Mesenchymal stem cell (in vitro differentiated cells and primary cell): Measurements from ENCODE around the gene CREBL2.

ENCODE experiments used
- DNase-seq: peaks from one replicate; pipeline ENCODE4 v3.0.0-alpha.2; 2013
- H2AFZ ChIP-seq: one replicate; pipeline ENCODE4 v1.6.1; 2013; ENCODE audit warnings: low read depth, mild to moderate bottlenecking, control low read depth, inconsistent platforms, low read length, moderate library complexity
- H2AK5ac ChIP-seq: 2 replicates; pipeline ENCODE4 v1.6.1; 2013; ENCODE audit warnings: low read length, moderate library complexity, mild to moderate bottlenecking, inconsistent platforms; ENCODE audit not compliant: severe bottlenecking
- H2BK120ac ChIP-seq: one replicate; pipeline ENCODE4 v1.6.1; 2013; ENCODE audit warnings: low read depth, mild to moderate bottlenecking, inconsistent platforms, low read length, moderate library complexity
- H2BK12ac ChIP-seq, 2 experiments: one replicate each; pipeline ENCODE4 v1.6.1; 2013; ENCODE audit warnings: inconsistent platforms in 2 of 2, low read length in 2 of 2, mild to moderate bottlenecking in 2 of 2, moderate library complexity in 2 of 2, control low read depth in 1 of 2
- H2BK15ac ChIP-seq: one replicate; pipeline ENCODE4 v1.6.1; 2013; ENCODE audit warnings: mild to moderate bottlenecking, low read depth, inconsistent platforms; ENCODE audit not compliant: poor library complexity, severe bottlenecking
- H2BK5ac ChIP-seq: 2 replicates; pipeline ENCODE4 v1.6.1; 2013; ENCODE audit warnings: low read depth, mild to moderate bottlenecking, low read length, control low read depth, inconsistent platforms; ENCODE audit not compliant: poor library complexity, severe bottlenecking
- H3K14ac ChIP-seq, 2 experiments: one replicate each; pipeline ENCODE4 v1.6.1; 2013; ENCODE audit warnings: inconsistent platforms in 2 of 2, low read length in 2 of 2, control low read depth in 1 of 2, mild to moderate bottlenecking in 1 of 2, moderate library complexity in 1 of 2
- H3K18ac ChIP-seq, 2 experiments: one replicate each; pipeline ENCODE4 v1.6.1; 2013; ENCODE audit warnings: inconsistent platforms in 2 of 2, low read length in 2 of 2, control low read depth in 1 of 2, low read depth in 1 of 2, mild to moderate bottlenecking in 1 of 2
- H3K23ac ChIP-seq, 2 experiments: one replicate each; pipeline ENCODE4 v1.6.1; 2013; ENCODE audit warnings: inconsistent platforms in 2 of 2, low read length in 2 of 2, mild to moderate bottlenecking in 2 of 2, moderate library complexity in 2 of 2, control low read depth in 1 of 2
- H3K27ac ChIP-seq: 2 replicates; pipeline ENCODE4 v1.5.1; 2013; ENCODE audit warnings: mild to moderate bottlenecking, moderate library complexity, low read length, control low read depth, inconsistent platforms; ENCODE audit not compliant: poor library complexity, severe bottlenecking
- H3K27me3 ChIP-seq, 2 experiments: 2 replicates each; pipeline versions ENCODE4 v1.6.1 to v1.7.0; 2013; ENCODE audit warnings: low read length in 2 of 2, mild to moderate bottlenecking in 2 of 2, moderate library complexity in 2 of 2, control low read depth in 1 of 2, inconsistent platforms in 1 of 2; ENCODE audit not compliant: control insufficient read depth in 1 of 2, insufficient read depth in 1 of 2
- H3K36me3 ChIP-seq, 2 experiments: 2 replicates each; pipeline versions ENCODE4 v1.6.1 to v1.7.0; 2013; ENCODE audit warnings: low read length in 2 of 2, control low read depth in 1 of 2, inconsistent platforms in 1 of 2, low read depth in 1 of 2, mild to moderate bottlenecking in 1 of 2; ENCODE audit not compliant: insufficient read depth in 2 of 2, control insufficient read depth in 1 of 2
- H3K4ac ChIP-seq, 2 experiments: one replicate each; pipeline ENCODE4 v1.6.1; 2013; ENCODE audit warnings: inconsistent platforms in 2 of 2, low read length in 2 of 2, mild to moderate bottlenecking in 2 of 2, moderate library complexity in 2 of 2, control low read depth in 1 of 2, low read depth in 1 of 2
- H3K4me1 ChIP-seq: 2 replicates; pipeline ENCODE4 v1.6.1; 2013; ENCODE audit warnings: low read depth, low read length, control low read depth; ENCODE audit not compliant: control insufficient read depth, insufficient read depth
- H3K4me2 ChIP-seq: 2 replicates; pipeline ENCODE4 v1.6.1; 2013; ENCODE audit warnings: low read length, mild to moderate bottlenecking, inconsistent platforms; ENCODE audit not compliant: poor library complexity, severe bottlenecking
- H3K4me3 ChIP-seq, 2 experiments: 2 replicates each; pipeline versions ENCODE4 v1.5.1 to v1.7.0; 2013; ENCODE audit warnings: low read length in 2 of 2, mild to moderate bottlenecking in 2 of 2, control low read depth in 1 of 2, low read depth in 1 of 2; ENCODE audit not compliant: insufficient read depth in 1 of 2
- H3K79me1 ChIP-seq: replicated peaks from 2 replicates; pipeline ENCODE4 v1.6.1; 2013; ENCODE audit warnings: mild to moderate bottlenecking, control low read depth, low read length, inconsistent platforms; ENCODE audit not compliant: poor library complexity, severe bottlenecking
- H3K9ac ChIP-seq: 2 replicates; pipeline ENCODE4 v1.7.0; 2013; ENCODE audit warnings: mild to moderate bottlenecking, low read length, moderate library complexity
- H3K9me3 ChIP-seq: 2 replicates; pipeline ENCODE4 v1.7.0; 2013; ENCODE audit warnings: mild to moderate bottlenecking, low read length; ENCODE audit not compliant: control insufficient read depth
- H4K8ac ChIP-seq: one replicate; pipeline ENCODE4 v1.6.1; 2013; ENCODE audit warnings: inconsistent platforms, mild to moderate bottlenecking, low read length, moderate library complexity
- H4K91ac ChIP-seq: one replicate; pipeline ENCODE4 v1.6.1; 2013; ENCODE audit warnings: mild to moderate bottlenecking, low read length, inconsistent platforms
- WGBS: methylation state at CpG from one replicate; pipeline ENCODE4 v1.1.7; 2013; ENCODE audit warnings: mixed read lengths; 5-methylcytosine and 5-hydroxymethylcytosine counted together

The CREBL2 gene

DNA sequence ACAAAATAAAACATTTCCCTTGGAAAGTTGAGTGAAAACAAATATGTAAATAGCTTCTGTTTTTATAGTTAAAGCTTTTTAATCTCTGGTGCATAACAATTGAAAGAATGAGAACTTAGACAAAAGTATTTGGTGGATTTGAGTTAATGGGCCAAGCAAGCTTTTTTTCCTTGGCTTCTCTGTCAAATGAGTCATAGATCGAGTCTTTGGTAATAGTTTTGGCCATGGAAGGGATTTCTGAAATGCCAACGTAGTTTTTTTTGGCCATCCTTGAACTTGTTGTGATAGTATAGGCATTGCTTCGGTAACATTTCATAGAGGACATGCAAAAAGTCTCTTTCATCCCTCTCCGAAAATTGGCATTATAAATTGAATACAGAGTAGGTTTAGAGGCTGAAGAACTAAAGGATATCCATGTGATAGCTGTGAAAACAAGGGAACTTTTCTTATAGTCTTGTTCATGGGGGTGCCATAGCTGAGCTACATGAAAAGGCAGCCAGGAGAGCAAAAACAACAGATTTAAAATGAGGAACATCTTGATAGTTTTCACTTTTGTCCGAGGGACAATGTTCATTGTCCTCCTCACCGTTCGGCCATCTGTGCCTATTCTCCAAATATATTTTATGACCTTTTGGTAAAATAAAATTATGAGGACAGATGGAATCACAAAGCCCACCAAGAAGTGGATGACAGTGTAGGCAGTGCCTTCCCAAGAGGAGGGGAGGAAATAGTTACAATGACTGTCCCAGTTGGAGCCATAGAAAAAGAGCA, 49.6 kb downstream of the CREBL2 start:
- Histone ChIP-seq H3K4ac (no peak overlapping the region), H4K8ac (no peak overlapping the region), H2AK5ac (no peak overlapping the region), H2BK120ac (no peak overlapping the region), H4K91ac (no peak overlapping the region), H2AFZ (no peak overlapping the region), H3K27me3 (peaks cover 0 to 5% of the 10 kb centered on the region in 2 experiments), H3K4me3 (peak overlapping the region in 1 of 2 experiments; percentile 46), H3K36me3 (no peaks in the 10 kb centered on the region), H2BK5ac (no peak overlapping the region), H3K79me1 (no peaks in the 10 kb centered on the region), H2BK12ac (no peak overlapping the region), H3K9me3 (no peaks in the 10 kb centered on the region), H3K9ac (peak overlapping the region; percentile 46), H3K27ac (no peak overlapping the region), H3K4me1 (no peaks in the 10 kb centered on the region), H3K4me2 (no peak overlapping the region), H3K14ac (no peak overlapping the region), H2BK15ac (no peak overlapping the region), H3K18ac (no peak overlapping the region), H3K23ac (no peak overlapping the region)
- WGBS: 80% methylated on average over 5 of the region's 7 CpGs
- no peak for DNase-seq

DNA sequence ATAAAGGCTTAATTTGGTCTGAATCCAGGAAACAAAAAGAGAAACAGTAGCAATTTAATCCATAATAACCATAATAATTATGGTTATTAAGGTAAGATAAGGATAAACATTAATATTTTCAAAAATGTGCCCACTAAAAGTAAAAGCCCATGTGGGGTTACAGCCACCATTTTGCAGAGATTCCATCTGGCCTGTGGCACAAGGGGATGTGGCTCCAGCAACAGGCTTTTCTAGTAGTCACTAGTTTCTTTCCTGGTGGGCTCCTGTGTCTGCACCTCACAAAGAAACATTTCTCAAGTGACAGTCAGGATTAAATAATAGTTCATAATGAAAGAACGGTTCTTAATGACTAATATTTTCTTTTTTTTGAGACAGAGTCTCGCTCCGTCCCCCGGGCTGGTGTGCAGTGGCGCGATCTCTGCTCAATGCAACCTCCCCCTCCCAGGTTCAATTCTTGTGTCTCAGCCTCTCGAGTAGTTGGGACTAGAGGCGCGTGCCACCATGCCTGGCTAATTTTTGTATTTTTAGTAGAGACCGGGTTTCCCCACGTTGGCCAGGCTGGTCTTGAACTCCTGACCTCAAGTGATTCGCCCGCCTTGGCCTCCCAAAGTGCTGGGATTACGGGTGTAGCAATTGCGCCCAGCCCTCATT, 52.1 kb downstream of the CREBL2 start:
- WGBS: 93% methylated on average over 13 of the region's 15 CpGs
- H3K23ac ChIP-seq: no peak overlapping the region

DNA sequence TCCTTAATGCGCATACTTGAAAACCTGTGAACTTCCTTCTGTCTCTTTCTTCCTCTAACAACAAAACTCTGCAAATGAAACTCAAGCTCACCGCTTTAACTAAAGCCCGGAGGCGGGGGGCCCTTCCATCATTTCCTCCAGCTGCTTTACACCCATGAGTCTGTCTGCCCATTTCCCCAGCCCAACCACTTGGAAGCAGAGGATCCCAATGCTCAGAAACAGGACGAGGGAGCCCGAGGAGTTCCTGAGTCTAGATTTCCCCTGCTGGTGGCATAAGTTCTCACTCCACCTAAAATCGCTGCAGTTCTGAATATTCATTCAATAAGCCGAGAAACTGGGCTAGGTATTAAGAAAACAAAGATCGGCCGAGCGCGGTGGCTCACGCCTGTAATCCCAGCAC, 53.5 kb downstream of the CREBL2 start:
- no peaks in the 10 kb centered on the region for H3K79me1 ChIP-seq
- H2BK5ac ChIP-seq: no peak overlapping the region
- no peak overlapping the region for H2BK15ac ChIP-seq
- no peak overlapping the region for H2AK5ac ChIP-seq
- no peak overlapping the region for H2BK120ac ChIP-seq
- H3K9me3 ChIP-seq: no peaks in the 10 kb centered on the region
- H4K8ac ChIP-seq: no peak overlapping the region
- no peak overlapping the region for H4K91ac ChIP-seq
- H3K4me3 ChIP-seq: no peak overlapping the region
- H3K23ac ChIP-seq: no peak overlapping the region
- no peaks in the 10 kb centered on the region for H3K36me3 ChIP-seq
- no peak overlapping the region for H3K4ac ChIP-seq
- DNase-seq: no peak
- no peaks in the 10 kb centered on the region for H3K4me1 ChIP-seq
- no peak overlapping the region for H3K14ac ChIP-seq
- no peak overlapping the region for H3K9ac ChIP-seq
- 91% methylated on average over 13 of the region's 13 CpGs for WGBS
- H3K27me3 ChIP-seq: no peaks in the 10 kb centered on the region
- H3K4me2 ChIP-seq: no peak overlapping the region
- no peak overlapping the region for H2BK12ac ChIP-seq
- H2AFZ ChIP-seq: no peak overlapping the region
- H3K27ac ChIP-seq: no peak overlapping the region
- no peak overlapping the region for H3K18ac ChIP-seq

More for the DNA sequence above, 52.1 kb downstream of the CREBL2 start:
- H3K18ac ChIP-seq: no peak overlapping the region
- no peak for DNase-seq
- H2BK15ac ChIP-seq: no peak overlapping the region
- H3K9me3 ChIP-seq: no peaks in the 10 kb centered on the region
- H3K4me2 ChIP-seq: no peak overlapping the region
- H3K14ac ChIP-seq: no peak overlapping the region
- no peaks in the 10 kb centered on the region for H3K36me3 ChIP-seq
- no peak overlapping the region for H3K4me3 ChIP-seq
- H2BK5ac ChIP-seq: no peak overlapping the region
- H4K91ac ChIP-seq: no peak overlapping the region
- no peaks in the 10 kb centered on the region for H3K27me3 ChIP-seq
- H3K4me1 ChIP-seq: no peaks in the 10 kb centered on the region
- no peak overlapping the region for H2AFZ ChIP-seq
- H3K9ac ChIP-seq: no peak overlapping the region
- H3K4ac ChIP-seq: no peak overlapping the region
- no peak overlapping the region for H4K8ac ChIP-seq
- no peak overlapping the region for H3K27ac ChIP-seq
- H2BK120ac ChIP-seq: no peak overlapping the region
- no peak overlapping the region for H2BK12ac ChIP-seq
- H3K79me1 ChIP-seq: no peaks in the 10 kb centered on the region
- no peak overlapping the region for H2AK5ac ChIP-seq

DNA sequence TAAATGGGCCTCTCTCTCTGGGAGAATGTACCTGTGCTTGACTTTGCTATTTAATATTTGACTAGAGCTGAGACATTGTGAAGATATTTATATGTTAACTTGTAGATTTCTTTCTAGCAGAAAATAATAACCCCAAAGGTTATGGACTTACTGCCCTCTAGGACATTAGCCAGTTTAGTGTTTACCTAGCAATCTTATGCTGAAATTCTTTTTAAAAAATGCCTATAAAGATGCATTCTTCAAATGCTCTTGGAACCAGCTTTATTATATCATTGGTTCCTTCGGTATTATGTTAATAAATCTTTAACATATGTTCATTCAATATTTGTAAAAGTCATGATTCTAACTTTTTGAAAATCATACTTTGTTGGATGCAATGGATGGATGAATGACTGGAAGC, 56.3 kb downstream of the CREBL2 start:
- Histone ChIP-seq H3K23ac (no peak overlapping the region), H3K9ac (no peak overlapping the region), H3K4ac (no peak overlapping the region), H2BK15ac (no peak overlapping the region), H4K91ac (no peak overlapping the region), H3K14ac (no peak overlapping the region), H3K79me1 (no peaks in the 10 kb centered on the region), H4K8ac (no peak overlapping the region), H2BK120ac (no peak overlapping the region), H2BK5ac (no peak overlapping the region), H3K4me3 (no peak overlapping the region), H2BK12ac (no peak overlapping the region), H2AFZ (no peak overlapping the region), H3K27me3 (no peaks in the 10 kb centered on the region), H3K4me2 (no peak overlapping the region), H2AK5ac (no peak overlapping the region), H3K36me3 (no peaks in the 10 kb centered on the region), H3K18ac (no peak overlapping the region), H3K4me1 (no peaks in the 10 kb centered on the region), H3K27ac (no peak overlapping the region), H3K9me3 (no peaks in the 10 kb centered on the region)
- no CpG with 5 or more reads among the region's 1 CpG for WGBS
- DNase-seq: no peak
